GM12878 (cell line): ENCODE measurements around the gene ACOT4. TPM values are rescaled to one million over a fixed set of nuclear protein-coding genes. Genes with fewer than 3 reads are reported as not detected.

Source experiments
- CEBPB ChIP-seq, 2 experiments: fragments of 150-350 bp in 1 of 2; IDR thresholded peaks; 2 replicates each; pipeline ENCODE4 v1.6.1; 2012 to 2014; ENCODE audit warnings: low read depth in 2 of 2, low read length in 2 of 2, borderline replicate concordance in 1 of 2, inconsistent platforms in 1 of 2
- CEBPZ ChIP-seq: fragments of 150-350 bp; IDR thresholded peaks from 2 replicates; pipeline ENCODE4 v1.6.1; 2016; ENCODE audit warnings: low read depth, low read length
- CHD2 ChIP-seq: IDR thresholded peaks from 2 replicates; pipeline ENCODE4 v1.6.1; 2011; ENCODE audit warnings: low read depth, low read length, improper control_type of control experiment, borderline replicate concordance
- DPF2 ChIP-seq: fragments of 450-650 bp; IDR thresholded peaks from 2 replicates; pipeline ENCODE4 v1.6.1; 2017; ENCODE audit warnings: mild to moderate bottlenecking
- FOS ChIP-seq: IDR thresholded peaks from 3 replicates; pipeline ENCODE4 v1.6.1; 2011; ENCODE audit warnings: borderline replicate concordance; ENCODE audit not compliant: insufficient read length; ENCODE audit errors: extremely low read depth
- FOXM1 ChIP-seq: IDR thresholded peaks from 2 replicates; pipeline ENCODE4 v1.6.1; 2012; ENCODE audit warnings: low read depth, mild to moderate bottlenecking, inconsistent platforms, low read length, moderate library complexity
- JUNB ChIP-seq: IDR thresholded peaks from 2 replicates; pipeline ENCODE4 v1.6.1; 2016; ENCODE audit warnings: antibody characterized with exemption, mild to moderate bottlenecking
- RAD51 ChIP-seq: fragments of 450-650 bp; IDR thresholded peaks from 2 replicates; pipeline ENCODE4 v1.6.1; 2016; ENCODE audit warnings: moderate library complexity, mild to moderate bottlenecking, inconsistent platforms
- RBBP5 ChIP-seq: fragments of 200-600 bp; sonication (generic); conservative IDR thresholded peaks from 2 replicates; pipeline ENCODE4 v1.6.1; 2016
- RELA ChIP-seq: fragments of 450-650 bp; IDR thresholded peaks from 2 replicates; pipeline ENCODE4 v1.8.0; 2014; ENCODE audit warnings: borderline replicate concordance; ENCODE audit not compliant: partially characterized antibody
- RFX5 ChIP-seq: IDR thresholded peaks from 2 replicates; pipeline ENCODE4 v1.6.1; 2011; ENCODE audit warnings: low read depth, low read length, improper control_type of control experiment
- SIX5 ChIP-seq: IDR thresholded peaks from 2 replicates; pipeline ENCODE4 v1.6.1; 2011; ENCODE audit warnings: mild to moderate bottlenecking, low read depth, low read length, moderate library complexity; ENCODE audit not compliant: severe bottlenecking
- TBL1XR1 ChIP-seq: IDR thresholded peaks from 2 replicates; pipeline ENCODE4 v1.6.1; 2012; ENCODE audit warnings: low read depth, low read length, improper control_type of control experiment
- TCF12 ChIP-seq: IDR thresholded peaks from 2 replicates; pipeline ENCODE4 v1.6.1; 2011; ENCODE audit warnings: low read depth, mild to moderate bottlenecking, low read length
- YBX1 ChIP-seq: fragments of 450-650 bp; IDR thresholded peaks from 2 replicates; pipeline ENCODE4 v1.6.1; 2016; ENCODE audit warnings: antibody characterized with exemption
- ZBTB4 ChIP-seq: fragments of 450-650 bp; formaldehyde crosslinking; IDR thresholded peaks from 2 replicates; pipeline ENCODE4 v1.4.0; 2022; ENCODE audit warnings: mild to moderate bottlenecking, moderate library complexity
- ZNF592 ChIP-seq: fragments of 450-650 bp; IDR thresholded peaks from 2 replicates; pipeline ENCODE4 v1.6.1; 2017; ENCODE audit warnings: mild to moderate bottlenecking, moderate library complexity
- polyA plus RNA-seq, 11 experiments: library from polyadenylated mRNA; depleted of rRNA in 4 of 11; unstranded in 6 of 11; stranded (reverse) in 5 of 11; fragments of >200 nt; fragmentation: Nextera tagmentation in 4 of 11; fragmentation: Illumina TruSeq in 1 of 11; extraction: Ambion mirVana in 4 of 11; extraction: Trizol in 1 of 11; gene quantifications; 1 replicate in 1 of 11; 2 replicates in 10 of 11; pipeline versions ENCODE4 v1.2.1 to v1.2.3, GENCODE V29; 2011 to 2016; ENCODE audit warnings: inconsistent platforms in 2 of 11, missing spikeins in 2 of 11, low read depth in 1 of 11
- total RNA-seq, 4 experiments: library from RNA; depleted of rRNA in 3 of 4; stranded (reverse); fragments of >200 nt in 3 of 4; fragmentation: Illumina TruSeq in 1 of 4; extraction: Trizol in 1 of 4; gene quantifications; 2 replicates each; pipeline versions ENCODE4 v1.2.1 to v1.2.3, GENCODE V29; 2013 to 2021
- TF ChIP-seq, protein P1 (sequence below): fragments of 450-650 bp; IDR thresholded peaks from 2 replicates; pipeline ENCODE4 v1.6.1; 2014; ENCODE audit warnings: mild to moderate bottlenecking

Gene ACOT4
- total and polyA plus RNA-seq, 10 of the 15 experiments (the other 5 are each of a cell fraction or from before 2014, with no cell fraction given), result 0.68 to 3.8 (median 2.0) TPM

- TF ChIP-seq CEBPZ (no peak; the same call in 1 of the 2 replicates), ZNF592 (no peak), FOXM1 (0 out of 2 replicates have a peak, but pooled peaks have one; percentile 28), DPF2 (0 out of 2 replicates have a peak, but pooled peaks have one; percentile 18), CHD2 (no peak), RELA (peak; percentile 12), JUNB (no peak), TBL1XR1 (no peak), SIX5 (no peak), RBBP5 (no peak), CEBPB (IDR thresholded peaks at IDR 0.05; ENCODE audit: borderline replicate concordance in 1 of 2, low read depth in 2 of 2, low read length in 2 of 2) (no peak), YBX1 (no peak), TCF12 (no peak), ZBTB4 (CRISPR knock-in tag) (no peak), FOS (no peak), RFX5 (no peak), RAD51 (peak; percentile 79)
- TF ChIP-seq, protein P1, sequence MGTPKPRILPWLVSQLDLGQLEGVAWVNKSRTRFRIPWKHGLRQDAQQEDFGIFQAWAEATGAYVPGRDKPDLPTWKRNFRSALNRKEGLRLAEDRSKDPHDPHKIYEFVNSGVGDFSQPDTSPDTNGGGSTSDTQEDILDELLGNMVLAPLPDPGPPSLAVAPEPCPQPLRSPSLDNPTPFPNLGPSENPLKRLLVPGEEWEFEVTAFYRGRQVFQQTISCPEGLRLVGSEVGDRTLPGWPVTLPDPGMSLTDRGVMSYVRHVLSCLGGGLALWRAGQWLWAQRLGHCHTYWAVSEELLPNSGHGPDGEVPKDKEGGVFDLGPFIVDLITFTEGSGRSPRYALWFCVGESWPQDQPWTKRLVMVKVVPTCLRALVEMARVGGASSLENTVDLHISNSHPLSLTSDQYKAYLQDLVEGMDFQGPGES, result no peak
Measured at GRCh38 chr14:73633116-73634010, 41.7 kb downstream of the ACOT4 start (continued).
